ACHN (cell line): Measurements from ENCODE around the gene PROKR2.

Experiments used
- DNase-seq: peaks from one replicate; pipeline ENCODE4 v3.0.0-alpha.2; 2015
- in situ Hi-C: cut with HindIII; loops from 2 replicates; pipeline ENCODE4 v1.10.0; 2017; ENCODE audit warnings: low sequenced_read_pairs, low pct_ligation_motif_present, low pct_unique_long_range_greater_than_20kb

The PROKR2 gene

DNA sequence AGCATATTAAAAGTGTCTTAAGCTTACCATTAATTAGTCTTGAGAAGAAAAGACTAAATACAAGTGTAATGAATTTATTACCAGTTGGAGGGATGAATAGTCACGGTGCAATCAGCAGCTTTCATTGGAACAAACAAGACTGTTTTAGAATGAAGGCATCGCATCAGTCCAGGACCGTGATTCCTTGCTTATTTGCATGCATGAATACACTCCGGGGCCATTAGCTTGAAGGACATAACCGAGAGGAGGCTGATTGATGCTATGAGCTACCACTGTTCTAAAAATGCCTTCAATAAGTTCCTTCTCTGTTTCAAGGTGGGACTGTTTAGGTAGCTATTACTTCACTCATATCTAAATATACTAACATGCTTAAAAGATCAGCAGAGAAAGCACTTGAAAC, 17.9 kb downstream of the PROKR2 start:
- DNase-seq = no peak
- in situ Hi-C loops = no loop called here

DNA sequence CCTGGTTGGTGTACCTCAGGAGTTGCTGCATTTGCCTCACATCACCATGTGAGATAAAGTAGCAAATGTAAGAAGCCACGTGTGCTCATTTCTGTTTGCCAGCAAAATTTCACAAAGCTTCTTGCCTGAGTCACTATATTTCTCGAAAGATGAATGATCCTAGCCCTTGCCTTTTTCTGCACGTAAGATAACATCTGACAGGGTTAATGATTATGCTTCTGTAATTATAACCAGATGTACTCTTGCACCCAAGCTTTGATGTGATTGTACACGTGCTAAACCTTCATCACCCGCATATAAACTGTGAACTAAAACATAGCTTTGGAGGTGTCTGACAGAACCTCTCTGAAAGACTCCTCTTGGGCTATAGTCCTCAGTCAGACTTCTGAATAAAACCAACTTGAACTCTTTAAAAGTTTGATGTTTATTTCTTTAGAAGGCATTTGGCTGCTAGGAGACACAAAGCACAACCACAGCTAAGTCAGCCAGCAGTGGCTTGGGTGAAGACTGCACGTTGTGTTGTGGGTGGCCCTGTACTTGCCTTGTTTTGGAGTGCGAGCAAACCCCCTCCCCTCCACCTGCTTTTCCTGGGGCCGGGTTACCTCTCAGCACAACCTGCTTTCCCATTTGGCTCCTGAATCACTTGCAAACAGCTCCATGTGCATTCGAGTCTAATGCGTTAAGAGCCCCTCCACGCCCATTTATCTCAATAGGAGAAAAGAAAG, 19.3 kb downstream of the PROKR2 start:
- DNase-seq = no peak
- in situ Hi-C loops = no loop called here

DNA sequence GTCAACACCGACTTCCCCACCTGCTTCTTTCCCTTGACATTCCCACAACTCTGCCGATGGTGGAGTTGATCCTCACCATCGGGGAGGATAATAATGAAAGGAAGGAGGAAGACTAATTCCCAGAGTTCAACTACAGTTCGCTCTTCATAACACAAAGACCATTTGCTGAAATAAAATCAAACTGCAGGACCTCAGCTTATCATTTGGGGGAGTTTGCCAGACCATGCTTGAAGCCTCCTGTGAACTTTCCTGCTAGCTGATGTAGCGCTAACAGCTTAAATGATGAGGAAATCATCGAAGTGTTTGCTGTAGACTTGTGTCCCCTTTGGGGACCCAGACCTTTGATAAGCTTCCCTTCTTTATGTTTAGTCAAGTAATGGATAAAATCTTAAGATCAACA, 26.2 kb downstream of the PROKR2 start:
- DNase-seq = no peak
- in situ Hi-C loops = no loop called here

DNA sequence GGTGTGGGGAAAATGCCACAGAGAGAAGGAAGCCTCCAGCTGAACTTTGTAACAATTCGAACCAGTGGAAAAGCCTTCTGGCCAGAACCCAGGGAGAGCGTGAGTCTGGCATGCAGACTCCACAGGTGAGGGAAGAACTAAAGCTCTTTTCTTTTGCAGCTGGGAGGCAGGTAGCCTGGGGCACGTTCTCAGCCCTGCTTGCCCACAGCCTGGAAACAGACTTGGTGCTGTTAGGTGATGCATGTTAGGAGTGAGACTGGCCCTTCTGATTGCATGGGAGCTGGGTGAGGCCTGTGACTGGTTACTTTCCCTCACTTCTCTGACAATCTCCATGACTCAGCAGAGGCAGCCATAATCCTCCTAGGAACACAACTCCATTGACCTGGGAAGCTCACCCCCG, 34.2 kb downstream of the PROKR2 start:
- in situ Hi-C loops = no loop called here
- no peak for DNase-seq

DNA sequence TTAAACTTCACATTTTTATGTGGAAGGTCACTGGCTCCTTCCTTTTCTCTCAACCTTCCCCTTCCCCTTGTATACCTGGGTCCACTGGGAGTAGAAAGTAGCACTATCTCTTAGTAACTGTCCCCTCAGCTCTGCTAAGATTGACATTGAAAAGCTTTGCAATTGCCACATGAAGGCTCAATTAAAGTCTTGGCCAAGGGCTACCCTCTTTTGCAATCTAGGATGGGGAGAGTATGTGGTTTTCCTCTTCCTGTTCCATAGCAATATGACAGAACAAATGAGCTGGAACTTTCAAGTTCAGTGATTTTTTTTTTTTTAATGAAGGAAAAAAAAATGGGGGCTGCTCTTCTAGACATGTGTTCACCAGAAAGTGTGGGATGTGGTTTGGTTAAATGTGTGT, 37.1 kb downstream of the PROKR2 start:
- no peak for DNase-seq
- in situ Hi-C loops = no loop called here

DNA sequence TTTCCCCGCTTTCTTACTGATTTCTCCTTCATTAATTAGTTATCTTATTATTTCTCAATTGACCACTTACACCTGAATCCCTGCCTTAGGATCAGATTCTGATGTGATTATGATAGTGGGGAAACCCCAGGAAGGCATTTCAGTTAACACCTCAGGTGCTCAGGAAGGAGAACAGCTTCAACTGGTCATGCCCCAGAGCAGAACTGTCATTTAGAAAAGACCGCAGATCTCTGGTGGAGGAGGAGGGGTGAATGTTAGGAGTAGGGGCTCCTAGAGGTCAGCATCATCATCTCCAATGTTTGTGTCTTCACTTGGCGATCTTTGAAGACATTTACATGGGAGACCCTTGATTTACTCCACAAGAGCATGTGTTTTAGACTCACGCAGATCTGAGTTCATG, 44.5 kb downstream of the PROKR2 start:
- in situ Hi-C loops = no loop called here
- DNase-seq = no peak

DNA sequence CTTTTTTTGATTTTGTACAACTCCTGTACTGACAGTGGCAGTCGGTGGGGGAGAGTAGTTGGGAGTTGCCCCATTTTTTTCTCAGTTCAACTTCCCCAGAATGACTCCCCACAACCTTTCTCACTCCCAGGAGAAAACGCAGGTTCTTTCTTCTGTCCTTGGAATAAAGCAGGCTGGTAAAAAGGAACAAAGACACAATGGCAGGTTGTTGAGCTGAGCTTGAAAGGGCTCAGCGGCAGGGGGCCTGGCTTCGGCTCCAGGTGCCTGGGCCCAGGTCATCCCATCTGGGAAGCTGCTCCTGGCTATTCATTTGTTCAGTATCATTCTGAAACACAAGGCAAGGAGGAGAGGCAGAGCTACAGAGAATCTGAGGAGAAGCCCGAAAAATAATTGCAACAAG, 46.2 kb downstream of the PROKR2 start:
- in situ Hi-C loops = no loop called here
- no peak for DNase-seq

DNA sequence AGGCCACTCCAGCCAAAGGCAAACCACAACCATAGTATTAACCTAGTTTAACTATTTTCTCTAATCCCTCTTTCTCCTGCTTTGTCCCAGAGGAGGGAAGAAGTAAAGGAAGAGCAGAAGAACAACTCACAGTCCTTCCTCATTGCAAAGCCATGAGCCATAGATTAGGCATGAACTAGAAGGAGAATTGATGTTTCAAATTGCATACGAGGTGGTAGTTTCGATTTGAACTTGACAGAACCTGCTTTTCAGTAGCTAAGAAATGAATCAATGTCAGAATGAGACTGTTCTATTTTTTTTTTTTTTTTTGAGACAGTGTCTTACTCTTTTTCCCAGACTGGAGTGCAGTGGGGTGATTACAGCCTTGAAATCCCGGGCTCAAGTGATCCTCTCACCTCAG, 48.3 kb downstream of the PROKR2 start:
- in situ Hi-C loops = no loop called here
- DNase-seq = no peak

DNA sequence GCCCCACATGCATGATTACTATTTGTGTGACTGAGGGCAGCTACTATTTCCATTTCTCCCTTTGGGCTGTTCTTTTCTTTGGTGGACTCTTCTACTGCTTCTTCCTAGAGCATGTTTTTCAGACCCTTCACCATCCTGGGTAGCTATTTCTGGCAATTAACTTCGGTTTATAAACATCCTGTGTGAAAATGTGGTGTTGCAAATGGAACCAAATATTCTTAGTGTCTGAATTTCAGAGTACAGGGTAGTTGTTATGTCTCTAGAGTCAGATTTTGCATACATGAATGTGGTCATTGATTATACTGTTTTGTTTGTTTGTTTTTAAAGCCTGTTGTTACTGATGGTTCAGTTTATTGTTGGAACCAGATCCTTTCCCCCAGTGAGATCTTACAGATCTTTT, 49.7 kb downstream of the PROKR2 start:
- in situ Hi-C loops = no loop called here
- DNase-seq = no peak
